ENCODE measurements around the gene ADCY7. TPM values are rescaled to one million over a fixed set of nuclear protein-coding genes. Genes with fewer than 3 reads are reported as not detected.
A peak's percentile ranks its signal among the peaks of the same experiment; 100 is the strongest.

ADCY7 gene
- total RNA-seq, 1 experiment from 2014 or later, result 5.9 TPM

GRCh38 chr16:50244504-50245416 lies 21.6 kb upstream of the ADCY7 start:
- no peaks in the 10 kb centered on the region for H3K36me3 Mint-ChIP-seq
- H3K9me3 Mint-ChIP-seq, result no peaks in the 10 kb centered on the region
- TF ChIP-seq ESRRA (CRISPR knock-in tag; IDR thresholded peaks at IDR 0.05; ENCODE audit: borderline replicate concordance), result peak; percentile 61; the same call in 1 of the 2 replicates
- no peak for TF ChIP-seq E2F5 (CRISPR knock-in tag; IDR thresholded peaks at IDR 0.05)
- H3K27me3 Mint-ChIP-seq (ENCODE audit: low read depth), result peaks cover 25% of the 10 kb centered on the region
- H3K27ac Mint-ChIP-seq, result no peak overlapping the region
- DNase-seq (ENCODE audit: low spot score) (peak; percentile 63), ATAC-seq (peak; percentile 72)
- ChIA-PET CTCF (interaction anchor here (0.6 to 1.6 kb wide), 9 partner anchors 23 to 287 kb away, joined by 3 to 9 read pairs (median 5); partner anchors contain the start of gene CNEP1R1), POLR2A (no interaction called here)
- H3K4me3 Mint-ChIP-seq, result peak overlapping the region; percentile 65
- H3K4me1 Mint-ChIP-seq, result peaks cover 35% of the 10 kb centered on the region

GRCh38 chr16:50245417-50246298 lies 20.7 kb upstream of the ADCY7 start:
- ChIA-PET CTCF (interaction anchor here (0.8 to 1.6 kb wide), 6 partner anchors 22 to 288 kb away, joined by 3 to 9 read pairs (median 4); partner anchors contain the start of gene CNEP1R1), POLR2A (no interaction called here)
- no peaks in the 10 kb centered on the region for H3K36me3 Mint-ChIP-seq
- peak overlapping the region; percentile 65 for H3K4me3 Mint-ChIP-seq
- no peaks in the 10 kb centered on the region for H3K9me3 Mint-ChIP-seq
- H3K4me1 Mint-ChIP-seq, result peaks cover 37% of the 10 kb centered on the region
- DNase-seq (ENCODE audit: low spot score) (no peak), ATAC-seq (peak; percentile 29)
- H3K27me3 Mint-ChIP-seq (ENCODE audit: low read depth), result peaks cover 25% of the 10 kb centered on the region
- H3K27ac Mint-ChIP-seq, result no peak overlapping the region
- peak; percentile 9; the same call in 1 of the 2 replicates for TF ChIP-seq GABPB1 (CRISPR knock-in tag; IDR thresholded peaks at IDR 0.05)
- no peak for TF ChIP-seq TEAD4 (CRISPR knock-in tag; IDR thresholded peaks at IDR 0.05)
- no peak for TF ChIP-seq ATF1 (CRISPR knock-in tag; IDR thresholded peaks at IDR 0.05)

DNA sequence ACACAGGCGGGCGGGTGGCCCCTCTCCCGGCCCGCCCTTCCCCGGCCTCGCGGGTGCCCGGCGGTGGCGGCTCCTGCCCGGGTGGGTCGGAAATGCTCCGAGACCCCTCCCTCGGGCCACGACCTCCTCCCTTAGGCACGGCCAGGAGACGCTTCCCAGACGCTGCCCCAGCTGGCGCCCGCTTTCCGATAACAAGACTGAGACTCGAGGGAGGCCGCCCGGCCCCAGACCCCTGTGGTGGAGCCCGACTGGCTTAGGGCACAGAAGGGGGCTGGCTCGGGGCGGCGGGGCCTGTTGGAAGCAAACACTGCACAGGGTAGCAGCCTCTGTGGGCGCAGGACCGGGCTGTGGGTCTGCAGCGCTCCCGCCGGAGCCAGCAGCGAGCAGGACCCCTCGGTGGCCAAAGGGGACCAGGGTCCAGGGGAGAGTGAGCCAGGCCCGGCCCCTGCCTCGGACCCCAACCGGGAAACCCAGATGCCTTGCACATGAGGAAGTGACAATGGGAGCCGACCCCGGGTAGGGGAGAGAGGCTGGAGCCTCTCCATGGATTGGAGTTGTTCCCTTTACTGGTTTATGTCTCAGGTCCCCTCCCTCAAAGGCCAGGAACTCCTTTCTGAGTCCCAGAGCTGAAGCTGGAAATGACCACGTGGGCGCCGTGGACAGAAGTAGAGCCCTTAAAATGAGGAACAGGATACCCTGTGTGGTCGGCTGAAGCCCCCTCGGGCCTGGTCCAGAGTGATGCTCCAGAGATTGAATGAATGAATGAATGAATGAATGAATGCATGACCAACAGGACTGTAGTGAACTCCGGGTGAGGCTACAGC lies 19.8 kb upstream of the ADCY7 start:
- peaks cover 37% of the 10 kb centered on the region for H3K4me1 Mint-ChIP-seq
- DNase-seq (ENCODE audit: low spot score), result peak; percentile 51
- H3K27ac Mint-ChIP-seq, result no peak overlapping the region
- POLR2A ChIA-PET, result no interaction called here
- H3K4me3 Mint-ChIP-seq, result peak overlapping the region; percentile 71
- TF ChIP-seq ZBTB21 (CRISPR knock-in tag; IDR thresholded peaks at IDR 0.05; ENCODE audit: borderline replicate concordance) (no peak), IRF2 (CRISPR knock-in tag; IDR thresholded peaks at IDR 0.05; ENCODE audit: borderline replicate concordance, low read depth) (no peak), CTCF (IDR thresholded peaks at IDR 0.05) (no peak), ZNF232 (CRISPR knock-in tag; IDR thresholded peaks at IDR 0.05) (no peak), TCF7 (CRISPR knock-in tag; IDR thresholded peaks at IDR 0.05; ENCODE audit: low read depth) (no peak), ATF1 (CRISPR knock-in tag; IDR thresholded peaks at IDR 0.05) (0 out of 2 replicates have a peak, but pooled peaks have one; percentile 26), GABPB1 (CRISPR knock-in tag; IDR thresholded peaks at IDR 0.05) (peak; percentile 40; the same call in 1 of the 2 replicates)
- TF ChIP-seq, protein P1, sequence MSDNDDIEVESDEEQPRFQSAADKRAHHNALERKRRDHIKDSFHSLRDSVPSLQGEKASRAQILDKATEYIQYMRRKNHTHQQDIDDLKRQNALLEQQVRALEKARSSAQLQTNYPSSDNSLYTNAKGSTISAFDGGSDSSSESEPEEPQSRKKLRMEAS (CRISPR knock-in tag; IDR thresholded peaks at IDR 0.05), result no peak
- TF ChIP-seq, protein P2, sequence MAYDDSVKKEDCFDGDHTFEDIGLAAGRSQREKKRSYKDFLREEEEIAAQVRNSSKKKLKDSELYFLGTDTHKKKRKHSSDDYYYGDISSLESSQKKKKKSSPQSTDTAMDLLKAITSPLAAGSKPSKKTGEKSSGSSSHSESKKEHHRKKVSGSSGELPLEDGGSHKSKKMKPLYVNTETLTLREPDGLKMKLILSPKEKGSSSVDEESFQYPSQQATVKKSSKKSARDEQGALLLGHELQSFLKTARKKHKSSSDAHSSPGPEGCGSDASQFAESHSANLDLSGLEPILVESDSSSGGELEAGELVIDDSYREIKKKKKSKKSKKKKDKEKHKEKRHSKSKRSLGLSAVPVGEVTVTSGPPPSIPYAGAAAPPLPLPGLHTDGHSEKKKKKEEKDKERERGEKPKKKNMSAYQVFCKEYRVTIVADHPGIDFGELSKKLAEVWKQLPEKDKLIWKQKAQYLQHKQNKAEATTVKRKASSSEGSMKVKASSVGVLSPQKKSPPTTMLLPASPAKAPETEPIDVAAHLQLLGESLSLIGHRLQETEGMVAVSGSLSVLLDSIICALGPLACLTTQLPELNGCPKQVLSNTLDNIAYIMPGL (CRISPR knock-in tag; IDR thresholded peaks at IDR 0.05), result peak; percentile 67; the same call in 1 of the 2 replicates
- H3K36me3 Mint-ChIP-seq, result no peaks in the 10 kb centered on the region
- peak; percentile 11 for ATAC-seq
- H3K9me3 Mint-ChIP-seq, result no peaks in the 10 kb centered on the region
- H3K27me3 Mint-ChIP-seq (ENCODE audit: low read depth), result peaks cover 25% of the 10 kb centered on the region
- CTCF ChIA-PET, result interaction anchor here (0.9 to 1.2 kb wide), 2 partner anchors 21 to 36 kb away, joined by 3 to 6 read pairs; no protein-coding TSS in a partner anchor

Data from WTC11 (cell line).